MM.1S (cell line): ENCODE results near the gene TBC1D9B.

Experiments used
- DNase-seq: peaks from one replicate; pipeline ENCODE4 v3.0.0-alpha.2; 2015
- H2AFZ ChIP-seq: fragments of 300-600 bp; sonication (generic); 2 replicates; pipeline ENCODE4 v1.6.0; 2016; ENCODE audit warnings: antibody characterized with exemption, low read length
- H3F3A ChIP-seq: fragments of 300-600 bp; sonication (generic); 2 replicates; pipeline ENCODE4 v1.6.1; 2016; ENCODE audit warnings: mild to moderate bottlenecking, antibody characterized with exemption, low read length, moderate library complexity, mixed read lengths; ENCODE audit not compliant: insufficient read depth
- H3K27ac ChIP-seq: fragments of 300-600 bp; sonication (generic); 2 replicates; pipeline ENCODE4 v1.5.1; 2016; ENCODE audit warnings: mild to moderate bottlenecking, low read length
- H3K27me3 ChIP-seq: fragments of 300-600 bp; sonication (generic); replicated peaks from 2 replicates; pipeline ENCODE4 v1.6.0; 2016; ENCODE audit warnings: low read length; ENCODE audit not compliant: insufficient read depth
- H3K36me3 ChIP-seq: fragments of 300-600 bp; sonication (generic); replicated peaks from 2 replicates; pipeline ENCODE4 v1.6.1; 2016; ENCODE audit warnings: mild to moderate bottlenecking, low read length, mixed read lengths; ENCODE audit not compliant: insufficient read depth
- H3K4me1 ChIP-seq: fragments of 300-600 bp; sonication (generic); 2 replicates; pipeline ENCODE4 v1.6.1; 2016; ENCODE audit warnings: low read length, mixed read lengths
- H3K4me2 ChIP-seq: fragments of 300-600 bp; sonication (generic); 2 replicates; pipeline ENCODE4 v1.6.0; 2016; ENCODE audit warnings: low read depth, low read length
- H3K4me3 ChIP-seq: fragments of 300-600 bp; sonication (generic); 2 replicates; pipeline ENCODE4 v1.5.1; 2016; ENCODE audit warnings: low read length, mixed read lengths
- H3K79me2 ChIP-seq: fragments of 300-600 bp; sonication (generic); 2 replicates; pipeline ENCODE4 v1.6.1; 2016; ENCODE audit warnings: mixed run types, low read length, mixed read lengths
- H3K9ac ChIP-seq: fragments of 300-600 bp; sonication (generic); 2 replicates; pipeline ENCODE4 v1.6.1; 2016; ENCODE audit warnings: low read length, mixed read lengths
- H3K9me2 ChIP-seq: fragments of 300-600 bp; sonication (generic); replicated peaks from 2 replicates; pipeline ENCODE4 v1.6.1; 2016; ENCODE audit warnings: mild to moderate bottlenecking, low read length, mixed read lengths; ENCODE audit not compliant: insufficient read depth
- H3K9me3 ChIP-seq: fragments of 300-600 bp; sonication (generic); replicated peaks from 2 replicates; pipeline ENCODE4 v1.6.1; 2016; ENCODE audit warnings: mild to moderate bottlenecking, low read length, mixed read lengths; ENCODE audit not compliant: insufficient read depth
- H4K20me1 ChIP-seq: fragments of 300-600 bp; sonication (generic); 2 replicates; pipeline ENCODE4 v1.6.1; 2016; ENCODE audit warnings: mild to moderate bottlenecking, low read length, moderate library complexity, mixed read lengths; ENCODE audit not compliant: insufficient read depth
- CTCF ChIP-seq: fragments of 300-600 bp; sonication (generic); IDR thresholded peaks from 2 replicates; pipeline ENCODE4 v1.5.1; 2016; ENCODE audit warnings: antibody characterized with exemption, low read length, mixed read lengths
- EZH2 ChIP-seq: fragments of 300-600 bp; sonication (generic); optimal IDR thresholded peaks from 2 replicates; pipeline ENCODE3; 2017; ENCODE audit warnings: low read depth, mild to moderate bottlenecking, antibody characterized with exemption, low read length, mixed read lengths
- EZH2phosphoT487 ChIP-seq: fragments of 300-600 bp; sonication (generic); IDR thresholded peaks from 2 replicates; pipeline ENCODE4 v1.6.1; 2018; ENCODE audit warnings: antibody characterized with exemption, low read length

The TBC1D9B gene

GRCh38 chr5:179864686-179865085 lies 43.0 kb downstream of the TBC1D9B start:
- TF ChIP-seq EZH2phosphoT487 (no peak), CTCF (no peak), EZH2 (no peak)
- Histone ChIP-seq H4K20me1 (no peaks in the 10 kb centered on the region), H3K9me3 (no peaks in the 10 kb centered on the region), H3K79me2 (no peaks in the 10 kb centered on the region), H3K9ac (no peak overlapping the region), H3K27me3 (no peaks in the 10 kb centered on the region), H3K4me3 (no peak overlapping the region), H2AFZ (no peak overlapping the region), H3F3A (no peaks in the 10 kb centered on the region), H3K4me2 (no peak overlapping the region), H3K27ac (no peak overlapping the region), H3K9me2 (no peaks in the 10 kb centered on the region), H3K4me1 (no peaks in the 10 kb centered on the region), H3K36me3 (no peaks in the 10 kb centered on the region)
- no peak for DNase-seq

GRCh38 chr5:179863449-179864085 lies 44.1 kb downstream of the TBC1D9B start:
- no peak for TF ChIP-seq CTCF
- no peak for TF ChIP-seq EZH2
- no peak for TF ChIP-seq EZH2phosphoT487
- Histone ChIP-seq H2AFZ (no peak overlapping the region), H3K27ac (no peak overlapping the region), H3K4me1 (no peaks in the 10 kb centered on the region), H3K4me2 (no peak overlapping the region), H3K9me3 (no peaks in the 10 kb centered on the region), H3F3A (no peaks in the 10 kb centered on the region), H3K9ac (no peak overlapping the region), H3K36me3 (no peaks in the 10 kb centered on the region), H3K9me2 (no peaks in the 10 kb centered on the region), H3K4me3 (no peak overlapping the region), H4K20me1 (no peaks in the 10 kb centered on the region), H3K79me2 (no peaks in the 10 kb centered on the region), H3K27me3 (no peaks in the 10 kb centered on the region)
- no peak for DNase-seq

- Histone ChIP-seq H3K4me3 (no peak overlapping the region), H3K79me2 (no peaks in the 10 kb centered on the region), H3K27me3 (no peaks in the 10 kb centered on the region), H4K20me1 (no peaks in the 10 kb centered on the region), H3K4me2 (no peak overlapping the region), H3K9me3 (no peaks in the 10 kb centered on the region), H2AFZ (no peak overlapping the region), H3F3A (peaks cover 7% of the 10 kb centered on the region; the same call in 1 of the 2 replicates), H3K9me2 (no peaks in the 10 kb centered on the region), H3K9ac (no peak overlapping the region), H3K27ac (no peak overlapping the region), H3K36me3 (no peaks in the 10 kb centered on the region), H3K4me1 (no peaks in the 10 kb centered on the region)
- TF ChIP-seq EZH2 (no peak), CTCF (no peak), EZH2phosphoT487 (no peak)
- no peak for DNase-seq
Measured at GRCh38 chr5:179862891-179863290, 44.8 kb downstream of the TBC1D9B start.
